ENCODE measurements around the gene RNF222. TPM values are rescaled to one million over a fixed set of nuclear protein-coding genes. Genes with fewer than 3 reads are reported as not detected.

The RNF222 gene
- total and polyA plus RNA-seq, 4 donors = not detected

DNA sequence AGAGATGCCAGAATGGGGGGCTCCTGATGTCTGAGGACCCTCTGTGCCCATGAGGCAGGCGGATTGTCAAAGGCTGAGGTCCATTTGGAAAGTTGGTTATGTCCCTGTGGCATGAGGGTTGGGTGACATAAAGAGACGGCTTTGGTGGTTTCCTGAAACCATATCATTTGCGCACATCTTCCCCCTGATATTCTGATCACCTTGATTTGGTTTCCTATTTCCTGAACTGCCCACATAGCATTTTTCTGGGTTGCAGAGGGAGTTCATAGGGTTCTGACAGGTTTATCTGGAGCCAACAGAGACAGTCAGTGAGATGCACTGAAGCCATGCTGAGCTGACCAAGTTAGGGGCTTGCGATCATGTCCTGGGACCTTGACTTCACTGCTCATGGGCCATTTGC, 15.7 kb upstream of the RNF222 start:
- ATAC-seq (ENCODE audit: insufficient read depth, low FRiP score) (no peak), DNase-seq (no peak)
- H3K27ac ChIP-seq (ENCODE audit: low read depth in 1 of 2, low read length in 1 of 2) = no peak overlapping the region
- H3K27me3 ChIP-seq (ENCODE audit: control insufficient read depth in 3 of 3, insufficient read depth in 3 of 3, low read length in 2 of 3) = peaks cover 0 to 4% (median 0%) of the 10 kb centered on the region in 3 donors
- 40 to 74% methylated on average over 4 of the region's 4 CpGs for WGBS, 2 donors
- H3K4me3 ChIP-seq = no peak overlapping the region
- H3K9me3 ChIP-seq (ENCODE audit: control insufficient read depth in 4 of 4, insufficient read depth in 3 of 4, low read length in 3 of 4) = no peaks in the 10 kb centered on the region
- TF ChIP-seq CTCF (IDR thresholded peaks at IDR 0.05; ENCODE audit: control extremely low read depth, extremely low read depth) = no peak
- no peaks in the 10 kb centered on the region for H3K36me3 ChIP-seq (ENCODE audit: control insufficient read depth in 4 of 4, insufficient read depth in 4 of 4, low read length in 4 of 4)
- H3K4me1 ChIP-seq (ENCODE audit: control insufficient read depth in 5 of 5, insufficient read depth in 5 of 5, low read length in 5 of 5) = peaks cover 0 to 3% (median 0%) of the 10 kb centered on the region in 5 donors
- H3K9ac ChIP-seq (ENCODE audit: insufficient read depth in 1 of 2, low read length in 2 of 2) = no peak overlapping the region

GRCh38 chr17:8412089-8412488, 14.5 kb upstream of the RNF222 start:
- no peak for TF ChIP-seq CTCF (IDR thresholded peaks at IDR 0.05; ENCODE audit: control extremely low read depth, extremely low read depth)
- 79 to 82% methylated on average over 5 of the region's 5 CpGs for WGBS, 2 donors
- Histone ChIP-seq H3K9ac (ENCODE audit: insufficient read depth in 1 of 2, low read length in 2 of 2) (no peak overlapping the region), H3K27ac (ENCODE audit: low read depth in 1 of 2, low read length in 1 of 2) (no peak overlapping the region), H3K4me1 (ENCODE audit: control insufficient read depth in 5 of 5, insufficient read depth in 5 of 5, low read length in 5 of 5) (no peaks in the 10 kb centered on the region), H3K27me3 (ENCODE audit: control insufficient read depth in 3 of 3, insufficient read depth in 3 of 3, low read length in 2 of 3) (peaks cover 0 to 4% (median 0%) of the 10 kb centered on the region in 3 donors), H3K9me3 (ENCODE audit: control insufficient read depth in 4 of 4, insufficient read depth in 3 of 4, low read length in 3 of 4) (no peaks in the 10 kb centered on the region), H3K36me3 (ENCODE audit: control insufficient read depth in 4 of 4, insufficient read depth in 4 of 4, low read length in 4 of 4) (no peaks in the 10 kb centered on the region), H3K4me3 (no peak overlapping the region)
- ATAC-seq (ENCODE audit: insufficient read depth, low FRiP score) = no peak
- DNase-seq = no peak

GRCh38 chr17:8410883-8411238, 13.2 kb upstream of the RNF222 start:
- Histone ChIP-seq H3K27ac (ENCODE audit: low read depth in 1 of 2, low read length in 1 of 2) (no peak overlapping the region), H3K9ac (ENCODE audit: insufficient read depth in 1 of 2, low read length in 2 of 2) (no peak overlapping the region), H3K27me3 (ENCODE audit: control insufficient read depth in 3 of 3, insufficient read depth in 3 of 3, low read length in 2 of 3) (no peaks in the 10 kb centered on the region), H3K36me3 (ENCODE audit: control insufficient read depth in 4 of 4, insufficient read depth in 4 of 4, low read length in 4 of 4) (no peaks in the 10 kb centered on the region), H3K9me3 (ENCODE audit: control insufficient read depth in 4 of 4, insufficient read depth in 3 of 4, low read length in 3 of 4) (no peaks in the 10 kb centered on the region), H3K4me1 (ENCODE audit: control insufficient read depth in 5 of 5, insufficient read depth in 5 of 5, low read length in 5 of 5) (no peaks in the 10 kb centered on the region), H3K4me3 (no peak overlapping the region)
- 84 to 88% methylated on average over 1 of the region's 1 CpG for WGBS, 2 donors
- no peak for TF ChIP-seq CTCF (IDR thresholded peaks at IDR 0.05; ENCODE audit: control extremely low read depth, extremely low read depth)
- DNase-seq (no peak), ATAC-seq (ENCODE audit: insufficient read depth, low FRiP score) (no peak)

Data from lung (tissue), 12 donors.